Measurements from ENCODE around the gene VPS18. TPM values are rescaled to one million over a fixed set of nuclear protein-coding genes. Genes with fewer than 3 reads are reported as not detected.

The VPS18 gene
- total RNA-seq, 1 experiment from 2014 or later = 16.9 TPM

Other genes with a start within 250 kb of the VPS18 start
- 20.9 TPM for gene RAD51, start 199.3 kb upstream of the VPS18 start, total RNA-seq (2021; ENCODE audit: unreplicated experiment)
- gene RMDN3, start 139.2 kb upstream of the VPS18 start, total RNA-seq (2021; ENCODE audit: unreplicated experiment) = 21.5 TPM
- gene GCHFR, start 130.4 kb upstream of the VPS18 start, total RNA-seq (2021; ENCODE audit: unreplicated experiment) = 1.5 TPM
- 0.10 TPM for gene C15orf62, start 124.5 kb upstream of the VPS18 start, total RNA-seq (2021; ENCODE audit: unreplicated experiment)
- gene ZFYVE19, start 87.4 kb upstream of the VPS18 start, total RNA-seq (2021; ENCODE audit: unreplicated experiment) = 29.1 TPM
- 36.1 TPM for gene DNAJC17, start 87.0 kb upstream of the VPS18 start, total RNA-seq (2021; ENCODE audit: unreplicated experiment)
- not detected for gene PPP1R14D, start 65.7 kb upstream of the VPS18 start, total RNA-seq (2021; ENCODE audit: unreplicated experiment)
- 123 TPM for gene SPINT1, start 50.4 kb upstream of the VPS18 start, total RNA-seq (2021; ENCODE audit: unreplicated experiment)
- 6.0 TPM for gene RHOV, start 20.2 kb upstream of the VPS18 start, total RNA-seq (2021; ENCODE audit: unreplicated experiment)
- gene DLL4, start 34.9 kb downstream of the VPS18 start, total RNA-seq (2021; ENCODE audit: unreplicated experiment) = 1.5 TPM
- 58.9 TPM for gene CHAC1, start 59.0 kb downstream of the VPS18 start, total RNA-seq (2021; ENCODE audit: unreplicated experiment)
- gene INO80, start 221.8 kb downstream of the VPS18 start, total RNA-seq (2021; ENCODE audit: unreplicated experiment) = 28.2 TPM

All from HCT116 (cell line).